Neuronal stem cell (in vitro differentiated cells): ENCODE data around the gene ZNF625.
A peak's percentile ranks its signal among the peaks of the same experiment; 100 is the strongest.

Experiments used
- DNase-seq: peaks from one replicate; pipeline ENCODE4 v3.0.0-alpha.2; 2013; ENCODE audit warnings: low spot score
- H2AFZ ChIP-seq: one replicate; pipeline ENCODE4 v1.6.1; 2013; ENCODE audit warnings: mild to moderate bottlenecking, low read length, inconsistent platforms
- H2AK5ac ChIP-seq: 2 replicates; pipeline ENCODE4 v1.6.1; 2013; ENCODE audit warnings: low read depth, mild to moderate bottlenecking, inconsistent platforms, low read length, moderate library complexity, mixed read lengths
- H2BK120ac ChIP-seq: 2 replicates; pipeline ENCODE4 v1.6.1; 2013; ENCODE audit warnings: low read depth, mild to moderate bottlenecking, inconsistent platforms, low read length, moderate library complexity, mixed read lengths
- H2BK12ac ChIP-seq: one replicate; pipeline ENCODE4 v1.6.1; 2013; ENCODE audit warnings: low read length, inconsistent platforms
- H2BK15ac ChIP-seq: 2 replicates; pipeline ENCODE4 v1.6.1; 2013; ENCODE audit warnings: mild to moderate bottlenecking, low read length, inconsistent platforms, mixed read lengths
- H2BK5ac ChIP-seq: one replicate; pipeline ENCODE4 v1.6.1; 2013; ENCODE audit warnings: inconsistent platforms, mild to moderate bottlenecking, low read length, moderate library complexity
- H3K14ac ChIP-seq: one replicate; pipeline ENCODE4 v1.6.1; 2013; ENCODE audit warnings: low read length, inconsistent platforms
- H3K18ac ChIP-seq: 2 replicates; pipeline ENCODE4 v1.6.1; 2013; ENCODE audit warnings: low read length, inconsistent platforms
- H3K23ac ChIP-seq: 2 replicates; pipeline ENCODE4 v1.6.1; 2013; ENCODE audit warnings: low read depth, mild to moderate bottlenecking, mixed read lengths, low read length, inconsistent platforms; ENCODE audit not compliant: poor library complexity
- H3K27ac ChIP-seq: replicated peaks from 3 replicates; pipeline ENCODE4 v1.5.1; 2013; ENCODE audit warnings: low read length, inconsistent platforms
- H3K27me3 ChIP-seq, 3 experiments: 2 replicates each; pipeline ENCODE4 v1.6.1; 2013; ENCODE audit warnings: low read length in 3 of 3, mild to moderate bottlenecking in 2 of 3, inconsistent platforms in 1 of 3, low read depth in 1 of 3, mixed read lengths in 1 of 3, moderate library complexity in 1 of 3; ENCODE audit not compliant: control insufficient read depth in 3 of 3, insufficient read depth in 3 of 3
- H3K36me3 ChIP-seq, 2 donors: replicated peaks in 1 of 2; 2 replicates each; pipeline ENCODE4 v1.6.1; 2013; ENCODE audit warnings: low read length in 2 of 2; ENCODE audit not compliant: control insufficient read depth in 2 of 2, insufficient read depth in 2 of 2
- H3K4ac ChIP-seq: 2 replicates; pipeline ENCODE4 v1.6.1; 2013; ENCODE audit warnings: inconsistent platforms, mild to moderate bottlenecking, low read length, moderate library complexity
- H3K4me1 ChIP-seq, 2 donors: 1 replicate in 1 of 2; 2 replicates in 1 of 2; pipeline ENCODE4 v1.6.1; 2013; ENCODE audit warnings: low read length in 2 of 2, low read depth in 1 of 2; ENCODE audit not compliant: control insufficient read depth in 2 of 2, insufficient read depth in 1 of 2
- H3K4me2 ChIP-seq: one replicate; pipeline ENCODE4 v1.6.1; 2013; ENCODE audit warnings: mild to moderate bottlenecking, low read length, inconsistent platforms; ENCODE audit not compliant: insufficient read depth, poor library complexity, severe bottlenecking
- H3K4me3 ChIP-seq, 2 donors: 2 replicates each; pipeline ENCODE4 v1.5.1; 2013; ENCODE audit warnings: low read length in 2 of 2, mild to moderate bottlenecking in 2 of 2, inconsistent platforms in 1 of 2, moderate library complexity in 1 of 2
- H3K79me1 ChIP-seq: one replicate; pipeline ENCODE4 v1.6.1; 2013; ENCODE audit warnings: low read depth, mild to moderate bottlenecking, inconsistent platforms, low read length, moderate library complexity
- H3K9ac ChIP-seq: one replicate; pipeline ENCODE4 v1.6.1; 2013; ENCODE audit warnings: mild to moderate bottlenecking, low read depth, low read length, inconsistent platforms; ENCODE audit not compliant: poor library complexity
- H3K9me3 ChIP-seq, 2 donors: replicated peaks in 1 of 2; 2 replicates each; pipeline versions ENCODE3 to v1.6.1; 2013; ENCODE audit warnings: low read length in 2 of 2, mild to moderate bottlenecking in 2 of 2, inconsistent platforms in 1 of 2, low read depth in 1 of 2, mixed read lengths in 1 of 2, moderate library complexity in 1 of 2; ENCODE audit not compliant: control insufficient read depth in 2 of 2, insufficient read depth in 1 of 2
- H4K8ac ChIP-seq: one replicate; pipeline ENCODE4 v1.6.1; 2013; ENCODE audit warnings: low read depth, mild to moderate bottlenecking, inconsistent platforms, low read length, moderate library complexity
- H4K91ac ChIP-seq: one replicate; pipeline ENCODE4 v1.6.1; 2013; ENCODE audit warnings: low read length, low read depth, mild to moderate bottlenecking, inconsistent platforms; ENCODE audit not compliant: poor library complexity
- WGBS, 2 donors: extraction: QIAGEN DNeasy Blood & Tissue Kit; methylation state at CpG; one replicate each; pipeline ENCODE4 v1.1.7; 2013; ENCODE audit warnings: missing lambda C conversion rate in 2 of 2, mixed read lengths in 1 of 2; ENCODE audit not compliant: insufficient read length in 2 of 2, insufficient replicate concordance in 1 of 2; ENCODE audit errors: extremely low coverage in 2 of 2; 5-methylcytosine and 5-hydroxymethylcytosine counted together

The ZNF625 gene

DNA sequence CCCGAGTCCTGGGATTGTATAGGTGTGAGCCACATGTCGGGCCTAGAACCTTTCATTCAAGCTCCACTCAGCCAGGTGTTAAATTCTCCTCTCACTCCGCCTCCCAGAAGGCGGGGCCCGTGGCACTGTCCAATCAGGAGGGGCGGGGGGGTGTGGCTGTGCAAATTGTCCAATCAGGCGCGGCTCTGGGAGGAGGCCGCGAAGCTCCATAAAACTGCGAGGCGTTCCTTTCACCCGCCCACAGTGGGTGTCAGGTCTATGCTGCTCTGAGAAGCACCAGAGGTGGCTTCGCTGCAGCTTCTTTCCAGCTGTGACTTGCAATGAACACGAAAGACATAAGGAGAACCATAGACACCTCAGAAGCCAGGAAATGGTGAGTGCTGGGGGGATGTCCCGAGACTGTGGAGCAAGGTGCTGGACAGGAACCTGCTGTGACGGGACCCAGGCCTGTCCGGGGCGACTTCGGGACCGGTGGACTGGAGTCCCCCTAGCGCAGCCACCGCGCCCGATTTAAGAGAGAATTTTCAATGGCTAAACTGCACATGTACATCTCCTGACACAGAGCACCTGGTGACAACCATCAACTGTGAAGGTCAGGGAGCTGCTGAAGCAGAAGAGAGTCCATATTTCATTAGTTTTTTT lies 3.4 kb upstream of the ZNF625 start:
- no peak overlapping the region for H2AK5ac ChIP-seq
- H3K14ac ChIP-seq = no peak overlapping the region
- H3K4me2 ChIP-seq = no peak overlapping the region
- no peak overlapping the region for H2AFZ ChIP-seq
- peaks cover 2 to 11% of the 10 kb centered on the region in 2 donors for H3K4me1 ChIP-seq
- H2BK120ac ChIP-seq = no peak overlapping the region
- peaks cover 0 to 10% of the 10 kb centered on the region in 2 donors for H3K9me3 ChIP-seq
- H3K4me3 ChIP-seq = no peak overlapping the region
- no CpG with 5 or more reads among the region's 25 CpGs for WGBS, 2 donors
- H2BK15ac ChIP-seq = no peak overlapping the region
- H3K27me3 ChIP-seq = no peaks in the 10 kb centered on the region
- no peak overlapping the region for H3K23ac ChIP-seq
- no peak for DNase-seq
- H2BK12ac ChIP-seq = no peak overlapping the region
- no peak overlapping the region for H4K91ac ChIP-seq
- H3K18ac ChIP-seq = no peak overlapping the region
- peaks cover 6% of the 10 kb centered on the region for H3K79me1 ChIP-seq
- peaks cover 0 to 11% of the 10 kb centered on the region in 2 donors for H3K36me3 ChIP-seq
- H3K9ac ChIP-seq = no peak overlapping the region
- H4K8ac ChIP-seq = no peak overlapping the region
- H3K4ac ChIP-seq = no peak overlapping the region
- no peak overlapping the region for H2BK5ac ChIP-seq
- H3K27ac ChIP-seq = no peak overlapping the region

GRCh38 chr19:12155324-12155860 lies 1.1 kb downstream of the ZNF625 start:
- H2BK12ac ChIP-seq = no peak overlapping the region
- DNase-seq = no peak
- peaks cover 3% of the 10 kb centered on the region for H3K79me1 ChIP-seq
- no peak overlapping the region for H2BK120ac ChIP-seq
- no peak overlapping the region for H3K14ac ChIP-seq
- H3K27me3 ChIP-seq = no peaks in the 10 kb centered on the region
- H3K9me3 ChIP-seq = peaks cover 13 to 51% of the 10 kb centered on the region in 2 donors
- H3K9ac ChIP-seq = no peak overlapping the region
- H3K36me3 ChIP-seq = peaks cover 14 to 51% of the 10 kb centered on the region in 2 donors
- H2AFZ ChIP-seq = no peak overlapping the region
- H3K4me3 ChIP-seq = peak overlapping the region; percentile 69 to 98
- no peak overlapping the region for H2BK5ac ChIP-seq
- no CpG with 5 or more reads among the region's 11 CpGs for WGBS, 2 donors
- H3K4me2 ChIP-seq = peak overlapping the region; percentile 43
- no peak overlapping the region for H4K91ac ChIP-seq
- H3K4me1 ChIP-seq = peaks cover 2 to 3% of the 10 kb centered on the region in 2 donors
- H4K8ac ChIP-seq = no peak overlapping the region
- no peak overlapping the region for H2AK5ac ChIP-seq
- H3K18ac ChIP-seq = no peak overlapping the region
- H2BK15ac ChIP-seq = no peak overlapping the region
- no peak overlapping the region for H3K4ac ChIP-seq
- no peak overlapping the region for H3K23ac ChIP-seq
- no peak overlapping the region for H3K27ac ChIP-seq

- Histone ChIP-seq H3K23ac (no peak overlapping the region), H3K9me3 (peaks cover 33 to 80% of the 10 kb centered on the region in 2 donors), H3K4ac (no peak overlapping the region), H4K8ac (no peak overlapping the region), H2BK120ac (no peak overlapping the region), H3K9ac (no peak overlapping the region), H3K27ac (no peak overlapping the region), H3K27me3 (no peaks in the 10 kb centered on the region), H3K4me3 (no peak overlapping the region), H3K36me3 (peaks cover 37 to 91% of the 10 kb centered on the region in 2 donors), H3K79me1 (no peaks in the 10 kb centered on the region), H3K18ac (no peak overlapping the region), H2BK15ac (no peak overlapping the region), H3K4me2 (no peak overlapping the region), H3K14ac (no peak overlapping the region), H4K91ac (no peak overlapping the region), H3K4me1 (peaks cover 7% of the 10 kb centered on the region in 2 donors), H2AK5ac (no peak overlapping the region), H2BK5ac (no peak overlapping the region), H2BK12ac (no peak overlapping the region), H2AFZ (no peak overlapping the region)
- WGBS, 2 donors = no CpG with 5 or more reads among the region's 8 CpGs
- no peak for DNase-seq
Observed at GRCh38 chr19:12145348-12145747, 11.2 kb downstream of the ZNF625 start.

DNA sequence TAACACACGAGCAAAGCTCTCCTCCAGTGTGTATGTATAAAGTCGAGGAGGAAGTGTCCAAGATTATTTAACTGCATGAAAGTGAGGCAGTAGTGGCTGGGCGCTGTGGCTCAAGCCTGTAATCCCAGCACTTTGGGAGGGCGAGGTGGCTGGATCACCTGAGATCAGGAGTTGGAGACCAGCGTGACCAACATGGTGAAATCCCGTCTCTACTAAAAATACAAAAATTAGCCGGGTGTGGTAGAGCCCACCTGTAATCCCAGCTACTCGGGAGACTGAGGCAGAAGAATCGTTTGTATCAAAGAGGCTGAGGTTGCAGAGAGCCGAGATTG lies 15.2 kb downstream of the ZNF625 start:
- Histone ChIP-seq H2BK5ac (no peak overlapping the region), H3K27me3 (no peaks in the 10 kb centered on the region), H4K91ac (no peak overlapping the region), H4K8ac (no peak overlapping the region), H3K4me2 (no peak overlapping the region), H3K23ac (no peak overlapping the region), H3K9me3 (peaks cover 36 to 65% of the 10 kb centered on the region in 2 donors), H3K4me1 (peaks cover 7 to 8% of the 10 kb centered on the region in 2 donors), H3K4ac (no peak overlapping the region), H2BK12ac (no peak overlapping the region), H3K9ac (no peak overlapping the region), H2AFZ (no peak overlapping the region), H3K14ac (no peak overlapping the region), H2BK120ac (no peak overlapping the region), H3K4me3 (no peak overlapping the region), H3K27ac (no peak overlapping the region), H2AK5ac (no peak overlapping the region), H3K79me1 (no peaks in the 10 kb centered on the region), H2BK15ac (no peak overlapping the region), H3K18ac (no peak overlapping the region), H3K36me3 (peaks cover 37 to 80% of the 10 kb centered on the region in 2 donors)
- no peak for DNase-seq
- no CpG with 5 or more reads among the region's 10 CpGs for WGBS, 2 donors
